Eye (tissue), 1 donor: ENCODE data around the gene CD164L2.
A peak's percentile ranks its signal among the peaks of the same experiment; 100 is the strongest.
"Not testable (repeated sequence)": the region's sequence is repeated elsewhere in the genome, so short reads cannot be mapped to it uniquely, and the experiment has no call there.

Experiments
- DNase-seq: peaks from one replicate; pipeline ENCODE4 v3.0.0-alpha.2; 2015

CD164L2 gene

GRCh38 chr1:27403931-27404330, 20.8 kb upstream of the CD164L2 start:
- DNase-seq, result no peak

DNA sequence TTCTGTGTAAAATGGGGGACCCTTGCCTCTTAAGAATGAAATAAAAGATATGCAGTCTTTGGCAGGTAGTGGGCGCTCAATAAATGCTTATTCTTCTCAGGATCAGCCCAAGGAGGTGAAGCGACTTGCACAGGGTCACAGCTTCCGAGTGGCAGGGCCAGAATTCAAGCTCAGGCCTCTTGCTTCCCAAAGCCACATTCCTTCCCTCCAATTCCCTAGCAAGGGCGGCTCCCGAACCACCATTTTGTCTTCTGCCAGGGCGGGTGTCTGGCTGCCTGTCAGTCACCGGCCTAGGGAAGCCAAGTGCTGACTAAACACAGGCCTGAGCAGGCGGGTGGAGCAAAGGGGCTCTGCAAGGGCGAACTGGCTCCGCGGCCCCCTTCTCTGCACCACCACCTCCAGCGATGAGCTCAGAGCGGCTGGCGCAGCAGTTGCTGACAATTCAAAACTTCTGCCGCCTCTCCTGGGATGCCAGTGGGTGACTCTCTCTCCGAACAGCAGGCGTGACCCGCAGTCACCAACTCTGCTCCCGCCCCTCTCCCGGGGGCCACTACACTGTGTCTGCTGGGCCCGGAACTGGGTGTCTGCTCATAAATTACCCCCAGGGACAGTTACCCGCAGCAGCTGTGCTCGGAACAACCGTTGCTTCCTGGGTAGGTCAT, 20.1 kb upstream of the CD164L2 start:
- DNase-seq, result peak; percentile 66

DNA sequence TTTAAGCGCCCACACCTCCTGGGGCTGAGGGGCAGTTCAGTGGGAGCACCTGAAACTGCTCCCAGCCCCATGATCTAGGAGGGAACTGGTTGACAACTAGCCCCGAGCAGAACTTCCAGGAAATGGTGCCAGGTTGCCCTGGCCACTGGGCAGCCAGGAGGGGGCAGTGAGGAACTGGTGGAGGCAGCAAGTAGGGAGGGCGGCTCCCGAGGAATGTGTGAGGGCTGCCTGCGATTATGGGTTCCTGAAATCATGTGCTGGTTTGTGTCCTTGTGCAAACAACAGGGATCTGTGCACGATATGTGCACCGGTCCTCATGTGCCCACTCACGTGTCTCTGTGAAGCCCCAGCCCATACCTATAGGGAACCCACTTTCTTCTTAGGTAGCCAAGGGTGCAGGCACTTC, 19.2 kb upstream of the CD164L2 start:
- DNase-seq, result peak; percentile 44

DNA sequence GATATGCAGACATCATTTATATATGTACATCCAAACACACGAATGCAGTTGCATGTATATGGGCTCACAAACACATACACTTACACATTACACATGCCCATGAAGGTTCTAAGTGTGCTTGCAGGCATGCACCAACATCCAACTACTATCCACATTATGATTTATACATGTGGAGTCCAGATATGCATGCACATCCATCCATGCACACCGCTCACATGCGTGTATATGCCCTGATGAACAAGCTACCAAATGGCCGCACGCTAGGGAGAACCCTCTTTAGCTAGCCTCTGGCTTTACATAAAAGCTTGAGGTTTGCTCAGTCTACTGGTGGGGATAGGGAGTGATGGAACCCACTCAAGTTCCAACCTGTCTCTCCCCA, 17.8 kb upstream of the CD164L2 start:
- DNase-seq, result no peak

- peak; percentile 71 for DNase-seq
Measured at GRCh38 chr1:27400082-27400962, 17.2 kb upstream of the CD164L2 start.

DNA sequence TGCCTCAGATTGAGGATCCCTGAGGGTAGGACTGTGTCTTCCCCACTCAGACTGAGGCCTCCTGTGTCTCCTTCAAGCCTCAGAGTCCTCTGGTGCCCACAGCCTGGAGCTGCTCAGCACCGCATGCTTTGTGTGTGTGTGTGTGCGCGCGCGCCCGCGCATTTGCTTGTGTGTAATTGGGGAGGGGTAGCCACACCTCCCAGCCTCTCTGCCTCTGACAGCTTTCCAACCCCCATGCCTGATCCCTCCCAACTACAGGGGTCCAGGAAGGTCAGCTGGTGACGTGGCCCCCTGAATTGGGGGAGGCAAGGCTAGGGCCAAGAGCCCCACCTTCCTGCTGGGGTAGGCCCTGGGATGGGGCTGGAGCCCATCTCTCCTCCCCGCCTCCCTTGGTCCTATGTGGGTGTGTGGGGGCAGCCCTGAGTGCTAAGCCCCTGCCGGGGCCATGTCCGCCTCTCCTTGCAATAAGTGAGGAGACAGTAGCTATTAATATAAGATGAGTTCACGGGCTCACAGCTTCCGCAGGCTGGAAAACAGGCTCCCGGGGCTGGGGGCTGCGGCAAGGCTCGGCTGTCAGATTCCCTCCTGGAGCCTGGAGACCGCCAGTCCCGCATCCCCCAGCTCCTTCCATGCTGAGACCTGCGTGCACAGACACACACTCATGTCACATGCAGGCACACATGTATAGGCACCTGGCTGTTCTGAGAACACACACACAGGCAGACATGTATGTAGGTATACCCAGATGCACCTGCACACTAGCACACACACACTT, 16.3 kb upstream of the CD164L2 start:
- DNase-seq, result peak; percentile 81

GRCh38 chr1:27398405-27399149, 15.4 kb upstream of the CD164L2 start:
- DNase-seq, result no peak

GRCh38 chr1:27397749-27398148, 14.6 kb upstream of the CD164L2 start:
- DNase-seq, result no peak

- no peak for DNase-seq
Measured at GRCh38 chr1:27397110-27397509, 14.0 kb upstream of the CD164L2 start.

DNA sequence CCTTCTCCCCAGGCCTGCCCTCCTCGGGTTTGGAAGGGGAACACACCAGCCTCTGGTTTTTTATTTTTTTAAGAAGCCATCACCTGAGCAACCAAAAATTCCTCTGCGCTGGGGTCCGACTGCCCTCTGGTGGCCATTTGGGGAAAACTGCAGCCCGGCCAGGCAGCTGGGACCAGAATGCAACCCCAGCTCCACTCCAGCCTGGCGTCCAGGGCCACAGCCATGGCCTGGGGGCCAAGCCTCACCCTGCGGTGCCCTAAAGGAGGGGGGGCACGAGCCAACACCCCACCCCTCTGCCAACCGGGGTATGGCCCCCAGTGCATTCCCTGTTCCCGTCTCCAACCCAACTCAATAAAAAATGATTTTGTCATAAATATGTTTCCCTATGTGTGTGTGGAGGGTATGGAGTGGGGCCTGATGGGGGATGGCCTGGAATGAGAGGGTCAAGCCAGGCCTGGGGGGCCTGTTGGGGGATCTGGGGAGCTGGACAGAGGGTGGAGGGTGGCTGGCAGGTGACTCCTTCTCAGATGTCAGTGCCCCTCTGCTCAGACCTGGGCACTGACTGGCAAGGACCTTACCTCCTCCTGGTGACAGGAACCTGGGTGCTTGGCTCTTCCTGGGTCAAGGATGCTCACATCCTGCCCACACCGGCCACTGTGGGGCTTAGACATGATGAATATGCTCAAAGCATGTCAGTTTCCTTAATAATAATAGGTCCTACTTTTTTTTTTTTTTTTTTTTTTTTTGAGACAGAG, 12.5 kb upstream of the CD164L2 start:
- DNase-seq, result peak; percentile 89

GRCh38 chr1:27394925-27395324, 11.8 kb upstream of the CD164L2 start:
- no peak for DNase-seq

GRCh38 chr1:27394282-27394658, 11.1 kb upstream of the CD164L2 start:
- DNase-seq, result no peak

GRCh38 chr1:27393641-27394281, 10.6 kb upstream of the CD164L2 start:
- DNase-seq, result no peak

DNA sequence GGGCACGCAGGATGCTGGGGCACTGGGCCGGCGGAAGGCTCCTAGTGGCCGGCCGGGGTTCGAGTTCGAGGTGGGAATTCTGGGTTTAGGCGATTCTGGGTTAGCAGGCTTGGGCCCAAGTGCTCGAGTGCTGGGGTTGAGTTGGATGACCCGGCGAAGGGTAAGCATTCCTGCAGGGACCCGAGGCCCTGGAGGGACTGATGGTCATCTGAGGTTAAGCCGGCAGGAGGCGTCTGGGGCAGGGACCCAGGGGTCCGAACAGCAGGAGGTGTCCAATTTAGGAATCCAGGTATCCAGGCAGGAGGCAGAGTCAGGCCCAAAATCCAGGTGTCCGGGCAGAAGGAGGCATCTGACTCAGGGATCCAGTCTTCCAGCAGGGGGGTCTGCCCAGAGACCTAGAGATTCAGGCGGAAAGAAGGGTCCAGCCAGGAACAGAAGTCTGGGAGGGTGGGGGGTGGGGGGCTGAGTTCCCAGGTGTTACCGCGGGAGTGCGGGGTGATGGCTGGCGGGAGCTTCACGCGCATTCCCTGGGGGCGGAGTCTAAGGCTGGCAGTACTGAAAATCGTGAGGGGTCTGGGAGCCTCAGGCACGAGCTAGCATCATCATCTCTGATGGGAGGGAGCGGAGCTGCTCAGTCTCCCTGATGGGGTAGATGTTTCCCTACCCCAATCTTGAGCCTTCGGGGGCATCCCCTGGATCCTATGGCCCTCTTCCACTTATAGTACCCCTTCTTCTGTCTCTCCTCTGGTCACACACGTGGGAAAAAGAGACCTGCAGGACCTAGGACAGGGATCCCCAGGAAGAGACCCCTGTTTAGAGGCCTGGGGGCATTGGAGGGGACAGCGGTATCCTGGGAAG, 9.9 kb upstream of the CD164L2 start:
- DNase-seq, result no peak

GRCh38 chr1:27392096-27392777, 9.1 kb upstream of the CD164L2 start, which contains the start of gene GPR3:
GPR3 (plus strand) TSS chr1:27392622; CDS start chr1:27393799, 1,177 bp downstream.
- peak; percentile 95 for DNase-seq

DNA sequence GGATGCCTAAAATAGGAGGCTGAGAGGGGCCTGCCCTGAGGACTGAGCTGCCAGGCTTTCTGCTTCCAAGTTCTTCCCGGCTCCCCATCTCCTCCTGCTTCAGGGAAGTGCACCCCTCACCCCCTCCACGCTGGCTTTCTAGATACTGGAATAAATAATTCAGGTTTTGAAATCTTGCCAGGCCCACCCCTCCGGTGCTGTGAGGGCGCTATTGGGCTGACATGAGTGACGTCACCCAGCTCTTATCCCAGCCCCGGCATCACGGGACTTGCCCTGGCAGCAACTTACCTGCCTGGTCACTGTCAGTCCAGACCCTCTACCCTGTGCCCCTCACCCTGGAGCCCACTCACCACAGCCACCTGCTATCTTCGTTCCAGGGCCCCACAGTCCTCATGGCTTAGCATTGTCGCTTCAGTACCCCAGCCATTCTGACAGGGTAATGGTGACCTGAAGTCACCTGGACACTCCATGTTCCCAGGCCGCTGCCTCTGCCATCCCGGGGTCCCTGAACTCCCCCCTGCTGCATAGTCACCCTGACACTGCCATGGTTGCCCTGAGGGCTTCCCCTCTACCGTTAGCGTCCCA, 8.5 kb upstream of the CD164L2 start:
- peak; percentile 74 for DNase-seq

GRCh38 chr1:27388337-27389005, 5.3 kb upstream of the CD164L2 start:
- peak; percentile 72 for DNase-seq

GRCh38 chr1:27384797-27385196, 1.7 kb upstream of the CD164L2 start:
- DNase-seq, result not testable (repeated sequence)

DNA sequence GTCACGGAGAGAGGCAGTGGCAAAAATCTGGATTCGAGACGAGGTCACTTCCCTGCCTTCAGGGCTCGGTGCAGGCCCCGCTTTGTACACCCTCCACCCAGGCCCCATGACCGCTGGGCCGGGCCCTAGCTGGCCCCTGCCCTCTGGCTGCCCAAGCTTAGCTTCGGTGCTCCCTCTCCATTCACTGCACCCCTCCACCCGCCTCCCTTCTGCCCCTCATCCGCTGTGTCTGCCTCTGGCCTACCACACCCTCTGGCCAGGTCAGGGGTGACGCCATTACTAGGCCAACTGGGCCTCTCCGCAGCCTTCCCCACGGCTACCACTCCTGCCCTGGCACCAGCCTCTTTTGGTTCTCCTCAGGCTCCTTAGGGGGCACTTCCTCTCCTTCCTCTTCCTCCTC, 528 bp upstream of the CD164L2 start:
- DNase-seq, result no peak
